WTC11 (cell line): ENCODE measurements around the gene KCNE4. TPM values are rescaled to one million over a fixed set of nuclear protein-coding genes. Genes with fewer than 3 reads are reported as not detected.

Experiments
- total RNA-seq: library from RNA; stranded (reverse); gene quantifications from 3 replicates; pipeline ENCODE4 v1.2.3, GENCODE V29; 2021

KCNE4 gene
- total RNA-seq, 1 experiment from 2014 or later = 0.04 TPM

Other genes with a start within 250 kb of the KCNE4 start
- 78.4 to 100 TPM (median 82.2 TPM) in 3 replicates for gene ACSL3, start 191.2 kb upstream of the KCNE4 start, total RNA-seq